Measurements from ENCODE around the gene PHACTR3.
"Not testable (repeated sequence)": the region's sequence is repeated elsewhere in the genome, so short reads cannot be mapped to it uniquely, and the experiment has no call there.

PHACTR3 gene

DNA sequence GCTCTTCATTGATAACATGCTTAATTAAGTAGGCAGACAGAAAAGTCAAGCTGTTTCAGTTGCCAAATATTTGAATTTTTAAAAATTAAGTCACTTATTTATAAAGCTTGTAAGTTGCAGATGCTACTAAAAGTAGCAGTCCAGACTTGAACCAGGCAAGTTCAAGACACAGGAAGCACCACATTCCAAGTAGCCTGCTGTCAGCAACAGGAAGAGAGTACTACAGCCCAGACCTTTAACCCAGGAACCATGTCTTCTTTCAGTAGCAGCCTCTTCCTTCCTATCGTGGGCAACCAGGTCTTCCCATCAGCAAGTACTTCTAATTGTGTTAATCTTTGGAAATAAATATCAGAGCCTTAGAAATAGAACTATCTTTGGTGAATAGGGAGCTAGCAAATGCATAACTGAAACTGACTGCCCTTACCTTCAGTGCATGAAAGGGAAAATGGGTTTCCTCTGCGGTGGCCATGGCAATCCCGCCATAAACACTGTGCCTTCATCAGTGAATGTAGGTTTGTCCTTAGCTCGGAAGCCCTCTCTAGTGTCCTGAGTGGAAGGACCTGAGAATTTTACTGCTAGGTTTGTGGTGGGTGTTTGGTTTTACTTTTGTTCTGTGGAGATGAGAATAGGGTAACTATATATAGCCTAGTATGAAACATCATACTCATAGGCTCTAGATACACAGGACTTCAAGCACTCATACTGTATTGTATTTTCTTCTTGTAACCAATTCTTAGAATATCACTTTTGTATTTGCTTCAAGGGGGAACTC is 233.5 kb downstream of the PHACTR3 start:
- DNase-seq = no peak

DNA sequence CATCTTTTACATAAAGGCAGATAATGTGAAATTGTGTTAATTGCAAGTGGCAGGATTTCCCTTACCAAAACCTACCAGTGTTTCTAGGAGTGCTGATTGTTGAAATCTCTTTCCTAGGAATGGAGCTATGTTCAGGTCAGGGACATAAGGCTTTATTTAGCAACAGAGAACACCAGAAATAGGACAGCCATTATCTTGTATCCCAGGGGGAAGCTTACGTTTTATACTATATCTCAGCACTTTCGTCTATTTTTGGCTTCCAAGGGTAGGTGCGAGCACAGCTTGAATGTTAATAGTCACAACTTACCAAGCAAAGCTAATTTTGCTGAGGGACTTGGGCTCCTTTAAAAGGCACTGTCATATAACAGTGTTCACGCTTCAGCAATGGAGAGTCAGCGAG is 235.1 kb downstream of the PHACTR3 start:
- DNase-seq = no peak

GRCh38 chr20:59845472-59845871 is 241.1 kb downstream of the PHACTR3 start:
- DNase-seq = no peak

DNA sequence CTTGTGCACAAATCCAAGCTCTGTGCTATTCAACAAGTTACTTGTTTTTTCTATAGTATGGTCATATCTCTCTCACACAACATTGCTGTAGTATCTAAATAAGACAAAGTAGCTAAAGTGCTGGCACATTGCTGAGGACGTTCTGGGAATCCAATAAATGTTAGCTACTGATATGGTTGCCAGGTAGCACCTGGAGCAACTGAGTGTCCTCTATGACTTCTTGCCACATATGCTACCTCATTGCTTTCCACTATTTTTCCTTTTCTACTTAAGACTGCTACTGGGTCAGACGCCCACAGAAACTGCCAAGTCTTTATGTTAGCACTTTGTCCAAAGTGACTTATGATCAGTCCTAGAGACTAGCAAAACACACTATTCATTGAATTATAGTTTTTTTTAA is 243.8 kb downstream of the PHACTR3 start:
- DNase-seq = no peak

DNA sequence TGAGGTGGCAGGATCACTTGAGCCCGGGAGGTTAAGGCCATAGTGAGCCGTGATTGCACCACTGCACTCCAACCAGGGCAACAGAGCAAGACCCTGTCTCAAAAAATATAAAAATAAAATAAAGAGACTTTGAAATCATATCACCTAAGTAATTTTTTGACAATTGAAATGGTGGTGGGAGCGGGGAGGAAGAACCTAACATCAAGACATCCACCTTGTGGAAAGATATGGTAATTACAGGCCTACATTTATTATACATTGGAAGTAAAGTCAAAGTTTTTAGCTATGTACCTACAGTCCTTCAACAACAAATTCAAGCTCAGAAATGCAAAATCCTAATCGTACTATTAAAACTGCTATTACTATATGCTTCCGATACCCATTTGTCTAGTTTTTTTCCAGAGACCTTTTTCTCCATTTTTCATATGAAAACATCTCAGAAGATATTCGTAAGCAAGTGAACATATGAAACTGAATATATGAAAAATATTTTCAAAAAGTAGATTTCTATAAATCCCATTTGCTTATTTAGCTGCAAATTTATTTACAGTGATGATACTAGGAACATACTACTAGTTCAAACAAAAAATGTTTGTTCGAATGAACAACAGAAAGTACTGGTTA is 245.8 kb downstream of the PHACTR3 start:
- DNase-seq = peak in 1 of 2 donors; percentile 6

GRCh38 chr20:59856526-59856925 is 252.2 kb downstream of the PHACTR3 start:
- not testable (repeated sequence) for DNase-seq

DNA sequence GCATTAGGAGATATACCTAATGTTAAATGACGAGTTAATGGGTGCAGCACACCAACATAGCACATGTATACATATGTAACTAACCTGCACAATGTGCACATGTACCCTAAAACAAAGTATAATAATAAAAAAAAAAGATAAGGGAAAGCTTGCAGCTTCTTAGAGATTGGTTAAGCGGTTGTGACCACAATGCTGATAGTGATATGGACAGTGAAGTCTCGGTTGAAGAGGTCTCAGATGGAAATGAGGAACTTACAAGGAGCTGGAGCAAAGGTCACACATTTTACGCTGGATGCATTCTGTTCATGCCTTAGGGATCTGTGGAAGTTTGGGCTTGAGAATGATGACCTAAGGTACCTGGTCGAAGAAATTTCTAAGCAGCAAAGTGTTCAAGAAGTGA is 252.6 kb downstream of the PHACTR3 start:
- DNase-seq = not testable (repeated sequence)

GRCh38 chr20:59857966-59858365 is 253.6 kb downstream of the PHACTR3 start:
- no peak for DNase-seq

- DNase-seq = no peak
Observed at GRCh38 chr20:59858425-59858824, 254.1 kb downstream of the PHACTR3 start.

- DNase-seq = no peak
Observed at GRCh38 chr20:59861401-59861800, 257.1 kb downstream of the PHACTR3 start.

DNA sequence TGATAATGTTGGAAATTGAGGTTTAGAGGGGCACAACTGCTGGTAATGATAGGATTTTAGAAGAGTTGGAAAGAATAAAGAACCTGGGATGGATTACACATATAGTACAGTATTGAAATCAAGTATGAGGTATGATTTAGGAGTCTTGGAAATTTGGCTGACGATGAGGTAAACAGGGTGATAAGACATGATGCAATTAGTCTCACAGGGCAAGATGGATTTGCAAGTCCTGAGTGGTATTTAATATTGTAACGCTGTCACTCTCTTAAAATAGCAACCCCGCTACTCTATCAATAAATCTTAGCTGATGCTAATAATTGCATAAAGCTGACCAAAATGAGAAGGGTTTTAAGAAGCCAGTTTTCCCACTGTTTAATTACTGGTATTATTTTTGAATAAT is 258.7 kb downstream of the PHACTR3 start:
- DNase-seq = no peak

DNA sequence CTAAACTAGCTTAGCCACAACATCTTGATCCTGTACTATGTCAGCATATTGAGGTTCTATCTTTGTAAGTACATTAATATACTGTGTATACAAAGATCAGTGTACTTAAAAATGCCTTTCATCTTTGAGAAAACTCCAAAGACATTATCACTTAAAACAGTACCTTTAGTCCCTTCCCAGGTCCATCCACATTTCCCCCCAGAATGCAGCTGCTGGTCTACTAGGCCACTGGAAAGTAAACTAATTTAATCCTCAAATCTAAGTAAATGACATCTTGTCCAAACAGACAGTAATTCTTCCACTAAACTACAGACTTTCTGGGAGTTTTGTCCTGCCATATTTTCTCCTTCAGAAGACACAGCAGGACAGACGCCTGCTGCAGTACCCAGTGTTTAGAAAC is 260.4 kb downstream of the PHACTR3 start:
- no peak for DNase-seq

GRCh38 chr20:59866338-59866737 is 262.0 kb downstream of the PHACTR3 start:
- no peak for DNase-seq

GRCh38 chr20:59871096-59871495 is 266.8 kb downstream of the PHACTR3 start:
- no peak for DNase-seq

DNA sequence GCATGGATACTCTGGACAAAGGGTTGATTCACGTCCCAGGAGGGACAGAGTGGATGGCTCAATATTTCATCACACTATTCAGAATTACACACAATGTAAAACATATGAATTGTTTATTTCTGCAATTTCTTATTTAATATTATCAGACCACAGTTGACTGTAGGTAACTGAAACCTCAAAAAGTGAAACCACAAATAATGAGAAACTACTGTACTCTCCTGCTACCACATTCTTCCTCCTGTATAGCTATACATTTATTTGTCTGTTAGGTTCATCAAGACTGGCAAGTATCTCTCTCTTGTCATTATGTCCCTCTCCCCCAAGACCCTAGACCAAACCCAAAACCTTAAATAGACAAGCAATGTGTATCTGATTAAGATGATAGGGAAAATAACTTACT is 269.1 kb downstream of the PHACTR3 start:
- DNase-seq = no peak

DNA sequence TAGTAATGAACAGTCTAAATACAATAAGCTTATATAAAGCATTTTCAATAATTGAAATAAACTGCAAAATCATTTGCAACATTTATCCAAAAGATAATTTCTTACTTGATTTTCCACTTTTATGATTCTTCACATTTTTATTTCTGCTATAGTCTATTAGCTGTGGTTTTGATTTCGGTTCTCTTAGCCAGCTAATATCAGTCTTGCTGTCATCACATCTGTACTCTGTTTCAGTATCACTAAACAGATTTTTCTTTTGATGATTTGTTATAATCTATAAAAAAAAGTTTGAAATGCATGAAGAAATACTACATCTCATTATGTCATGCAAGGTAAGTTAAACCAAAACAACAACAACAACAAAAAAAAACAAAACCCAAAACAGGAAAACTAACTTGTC is 275.9 kb downstream of the PHACTR3 start:
- no peak for DNase-seq

GRCh38 chr20:59884494-59884893 is 280.2 kb downstream of the PHACTR3 start:
- DNase-seq = no peak

GRCh38 chr20:59888050-59888449 is 283.7 kb downstream of the PHACTR3 start:
- DNase-seq = no peak

DNA sequence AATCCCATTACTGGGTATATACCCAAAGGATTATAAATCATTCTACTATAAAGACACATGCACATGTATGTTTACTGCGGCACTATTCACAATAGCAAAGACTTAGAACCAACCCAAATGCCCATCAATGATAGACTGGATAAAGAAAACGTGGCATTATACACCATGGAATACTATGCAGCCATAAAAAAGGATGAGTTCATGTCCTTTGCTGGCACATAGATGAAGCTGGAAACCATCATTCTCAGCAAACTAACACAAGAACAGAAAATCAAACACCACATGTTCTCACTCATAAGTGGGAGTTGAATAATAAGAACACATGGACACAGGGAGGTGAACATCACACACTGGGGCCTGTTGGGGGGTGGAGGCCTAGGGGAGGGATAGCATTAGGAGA is 285.7 kb downstream of the PHACTR3 start:
- not testable (repeated sequence) for DNase-seq

DNA sequence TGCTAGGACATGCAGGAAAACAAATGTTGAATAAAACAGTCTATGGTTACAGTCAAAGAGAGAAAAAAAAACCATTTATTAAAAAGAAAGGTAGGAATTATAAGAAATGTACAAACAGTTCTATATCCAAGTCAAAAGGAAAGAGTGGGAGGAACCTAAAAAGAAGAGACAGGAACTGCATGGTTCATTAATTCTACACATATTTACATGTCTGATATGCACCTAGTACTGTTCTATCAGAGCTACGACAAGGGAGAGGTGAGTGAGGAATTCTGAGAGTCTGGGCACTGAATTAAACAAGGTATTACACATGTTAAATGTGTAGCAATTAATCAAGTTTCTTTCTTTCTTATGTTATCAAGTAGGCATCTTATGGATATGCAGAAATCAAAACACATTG is 287.2 kb downstream of the PHACTR3 start:
- no peak for DNase-seq

GRCh38 chr20:59895908-59896307 is 291.6 kb downstream of the PHACTR3 start:
- no peak for DNase-seq

Measured in bone marrow (tissue), 2 donors.